Measurements from ENCODE around the gene NUDT4B.
"Not testable (repeated sequence)": the region's sequence is repeated elsewhere in the genome, so short reads cannot be mapped to it uniquely, and the experiment has no call there.

- not testable (repeated sequence) for TF ChIP-seq CTCF (conservative IDR thresholded peaks at IDR 0.05); EZH2 (IDR thresholded peaks at IDR 0.05; ENCODE audit: low read depth)
Measured at GRCh38 chr1:148749335-148749681, 734 bp downstream of the NUDT4B start.

Data from PC-9 (cell line).